ENCODE data around the gene ALG13.
"Not testable (repeated sequence)": the region's sequence is repeated elsewhere in the genome, so short reads cannot be mapped to it uniquely, and the experiment has no call there.

ALG13 gene

GRCh38 chrX:111759686-111760085 lies 78.7 kb downstream of the ALG13 start:
- DNase-seq (ENCODE audit: low read depth): no peak

GRCh38 chrX:111761578-111762135 lies 80.7 kb downstream of the ALG13 start:
- no peak for DNase-seq (ENCODE audit: low read depth)

- DNase-seq (ENCODE audit: low read depth): no peak
These were observed 97.6 kb downstream of the ALG13 start for GRCh38 chrX:111778591-111778990.

- DNase-seq (ENCODE audit: low read depth): no peak
These were observed 98.6 kb downstream of the ALG13 start for GRCh38 chrX:111779582-111779981.

GRCh38 chrX:111784667-111785066 lies 103.7 kb downstream of the ALG13 start:
- DNase-seq (ENCODE audit: low read depth): no peak

GRCh38 chrX:111790054-111790453 lies 109.1 kb downstream of the ALG13 start:
- not testable (repeated sequence) for DNase-seq (ENCODE audit: low read depth)

Measured in EH (cell line).